NCI-H748 treated with DMSO at 0.1 percent for 48 hours (cell line): Measurements from ENCODE around the gene SYNGR2.

Experiments used
- DNase-seq: peaks from one replicate; lab custom pipeline; 2025; lab: John Stamatoyannopoulos, UW

SYNGR2 gene

GRCh38 chr17:78168242-78168902, at the start of gene SYNGR2:
TSS of gene SYNGR2 (plus strand) at chr17:78168581. CDS start at chr17:78168617, 36 bp downstream.
- peak; percentile 48 for DNase-seq

DNA sequence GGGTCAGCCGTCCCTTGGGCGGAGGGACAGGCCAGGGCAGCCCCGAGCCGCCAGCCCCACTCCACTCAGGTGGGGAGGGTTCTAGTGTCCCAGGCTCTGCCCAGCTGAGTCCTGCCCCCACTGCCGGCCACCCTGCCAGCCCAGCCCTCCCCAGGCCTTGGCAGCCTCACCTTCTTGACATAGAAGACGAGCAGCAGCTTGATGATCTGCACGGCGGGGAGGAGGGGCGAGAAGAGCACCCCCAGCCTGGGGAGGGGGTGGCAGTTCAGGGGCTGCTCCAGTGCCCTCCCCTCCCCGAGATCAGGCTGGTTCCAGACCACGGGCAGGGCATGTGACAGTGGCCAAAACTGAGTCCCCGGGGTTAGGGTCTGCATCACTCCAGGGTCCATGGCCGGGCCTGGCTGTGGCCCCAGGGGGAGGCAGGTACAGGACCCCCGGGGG, 49.6 kb upstream of the SYNGR2 start:
- DNase-seq, result no peak

DNA sequence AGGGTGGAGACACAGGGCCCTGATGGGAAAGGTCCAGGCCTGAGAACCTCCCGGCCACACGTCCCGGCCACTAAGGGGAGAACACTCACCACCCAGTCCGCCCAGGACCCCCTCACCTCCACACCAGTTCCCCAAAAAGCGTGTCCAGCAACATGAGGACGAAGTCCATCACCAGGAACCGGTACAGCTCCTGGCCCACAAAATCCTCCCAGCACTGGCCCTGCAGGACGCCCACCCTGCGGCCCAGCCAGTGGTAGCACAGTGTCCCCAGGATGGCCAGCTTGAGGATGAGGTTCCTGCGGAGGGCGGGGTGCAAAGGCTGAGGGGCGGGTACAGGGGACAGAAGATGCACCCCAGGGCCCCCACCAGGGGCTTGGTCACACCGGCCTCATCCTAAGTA, 47.8 kb upstream of the SYNGR2 start:
- DNase-seq, result no peak

DNA sequence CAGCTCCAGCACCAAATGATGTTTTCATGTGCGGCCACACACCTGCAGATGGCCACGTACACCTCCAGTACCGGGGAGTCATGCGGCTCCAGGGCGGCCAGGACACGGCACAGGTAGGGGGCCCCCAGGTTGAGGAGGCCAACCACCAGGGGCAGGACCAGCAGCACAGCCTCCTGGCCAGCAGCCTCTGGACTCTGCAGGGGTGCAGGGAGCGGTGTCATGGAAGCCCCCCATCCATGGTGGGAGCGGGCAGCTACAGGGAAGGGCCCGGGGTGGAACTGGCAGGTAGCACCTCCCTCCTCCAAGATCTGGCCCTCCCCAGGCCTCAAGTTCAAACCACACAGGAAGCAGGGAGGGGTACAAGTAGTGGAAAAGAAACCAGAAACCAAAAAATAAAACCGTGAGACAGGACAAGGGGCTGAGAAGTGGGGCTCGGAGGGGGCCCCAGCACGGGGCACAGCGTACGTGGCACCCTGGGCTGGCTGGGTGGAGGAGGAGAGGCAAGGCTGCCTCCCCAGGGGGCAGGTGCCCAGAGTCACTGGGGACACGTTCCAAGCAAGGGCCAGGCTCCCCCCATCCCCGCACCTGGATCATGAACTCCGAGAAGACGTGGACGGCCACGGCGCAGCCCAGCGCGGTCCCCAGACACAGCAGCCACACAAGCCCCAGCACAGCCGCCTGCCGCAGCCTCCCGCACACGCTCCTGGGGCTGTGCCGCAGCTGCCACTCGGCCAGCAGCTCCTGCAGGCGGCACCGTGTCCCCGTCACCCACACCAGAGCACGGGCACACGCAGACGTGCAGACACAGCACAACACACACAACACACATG, 47.2 kb upstream of the SYNGR2 start:
- DNase-seq, result no peak

GRCh38 chr17:78121801-78122215, 46.6 kb upstream of the SYNGR2 start:
- DNase-seq, result no peak

DNA sequence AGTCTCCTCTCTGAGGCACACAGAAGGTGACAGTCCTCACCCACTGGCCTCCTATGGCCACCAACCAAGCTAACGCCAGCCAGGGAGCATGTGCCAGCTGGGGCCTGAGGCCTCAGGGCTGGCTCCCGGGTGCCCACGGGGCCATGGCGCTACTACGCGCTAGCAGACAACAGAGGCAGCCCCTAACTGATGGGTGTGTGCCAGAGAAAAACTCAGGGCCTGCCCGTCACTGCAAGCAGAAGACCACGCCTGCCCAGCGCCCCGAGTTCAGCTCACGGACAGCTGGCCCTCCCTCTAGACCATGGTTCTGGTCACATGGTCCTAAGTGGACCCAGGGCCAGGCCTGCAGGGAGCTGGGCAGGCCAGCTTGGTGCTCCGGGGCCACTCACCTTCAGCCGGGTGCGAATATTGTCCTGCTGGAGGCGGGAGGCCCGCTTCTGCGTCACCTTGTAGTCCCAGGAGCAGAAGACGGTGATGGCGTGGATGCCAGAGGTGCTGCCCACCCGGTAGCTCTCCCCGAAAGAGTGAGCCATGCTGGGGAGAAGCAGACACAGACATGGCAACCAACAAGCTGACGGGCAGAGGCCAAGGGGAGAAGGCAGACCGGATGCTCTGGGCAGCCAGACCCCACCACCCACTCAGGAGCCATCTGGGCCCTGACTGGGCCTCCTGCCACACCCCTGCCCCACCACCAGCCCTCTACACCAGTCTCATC, 46.0 kb upstream of the SYNGR2 start:
- no peak for DNase-seq

- no peak for DNase-seq
These were observed 45.5 kb upstream of the SYNGR2 start for GRCh38 chr17:78122931-78123249.

- DNase-seq, result no peak
These were observed 45.0 kb upstream of the SYNGR2 start for GRCh38 chr17:78123258-78123929.

- DNase-seq, result no peak
These were observed 44.1 kb upstream of the SYNGR2 start for GRCh38 chr17:78124081-78124835.

- DNase-seq, result no peak
These were observed 43.6 kb upstream of the SYNGR2 start for GRCh38 chr17:78124836-78125137.

DNA sequence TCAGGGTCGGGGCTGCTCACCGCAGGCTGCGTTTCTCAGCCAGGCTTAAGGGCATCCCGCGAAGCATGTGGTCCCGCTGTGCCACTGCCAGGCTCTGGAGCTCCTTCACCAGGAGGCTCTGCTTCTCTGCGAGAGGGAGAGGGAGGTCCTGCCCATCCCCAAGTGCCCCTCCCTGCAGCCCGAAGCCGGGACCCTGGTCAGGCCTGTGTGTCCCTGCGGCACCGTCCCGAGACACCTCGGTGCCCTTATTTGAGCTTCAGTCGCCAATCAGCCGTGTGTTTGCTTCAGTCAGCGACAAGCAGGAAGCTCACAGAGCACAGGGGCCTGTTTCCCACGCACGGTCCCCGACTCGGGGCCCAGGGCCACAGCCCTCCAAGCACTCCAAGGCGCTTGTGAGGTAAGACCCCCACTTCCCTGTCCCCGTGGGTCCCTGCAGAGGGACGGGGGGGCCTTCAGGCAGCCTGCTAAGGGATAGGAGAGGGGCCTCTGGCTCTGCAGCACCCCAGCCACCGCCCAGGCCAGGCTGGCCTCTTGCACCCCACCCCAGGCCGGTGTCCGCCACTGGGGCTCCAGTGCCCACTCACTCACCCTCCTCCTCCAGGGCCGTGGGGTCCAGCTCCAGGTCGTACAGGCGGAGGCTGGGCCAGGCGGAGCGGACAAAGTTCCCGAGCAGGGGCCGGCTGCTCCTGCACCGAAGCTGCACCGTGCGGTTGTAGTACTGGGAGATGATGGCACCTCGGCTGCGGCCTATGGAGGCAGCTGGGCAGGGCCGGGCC, 43.1 kb upstream of the SYNGR2 start:
- DNase-seq, result no peak

- no peak for DNase-seq
These were observed 42.1 kb upstream of the SYNGR2 start for GRCh38 chr17:78125976-78126894.

DNA sequence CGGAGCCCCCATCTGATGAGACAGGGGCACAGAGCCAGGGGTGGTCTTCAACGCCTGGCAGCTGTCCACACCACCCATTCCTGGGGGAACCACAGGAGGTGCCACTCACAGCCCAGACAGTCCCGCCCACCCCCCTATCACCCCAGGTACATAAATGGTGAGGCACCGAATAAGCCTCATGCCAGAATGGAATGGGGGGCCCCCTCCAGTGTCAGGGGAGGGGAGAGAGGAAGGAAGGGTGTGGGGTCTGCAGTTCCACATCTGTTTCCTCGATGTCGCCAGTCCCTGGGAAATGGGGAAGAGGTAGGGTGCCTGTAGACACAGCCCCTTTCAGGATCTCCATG, 41.5 kb upstream of the SYNGR2 start:
- DNase-seq, result no peak

DNA sequence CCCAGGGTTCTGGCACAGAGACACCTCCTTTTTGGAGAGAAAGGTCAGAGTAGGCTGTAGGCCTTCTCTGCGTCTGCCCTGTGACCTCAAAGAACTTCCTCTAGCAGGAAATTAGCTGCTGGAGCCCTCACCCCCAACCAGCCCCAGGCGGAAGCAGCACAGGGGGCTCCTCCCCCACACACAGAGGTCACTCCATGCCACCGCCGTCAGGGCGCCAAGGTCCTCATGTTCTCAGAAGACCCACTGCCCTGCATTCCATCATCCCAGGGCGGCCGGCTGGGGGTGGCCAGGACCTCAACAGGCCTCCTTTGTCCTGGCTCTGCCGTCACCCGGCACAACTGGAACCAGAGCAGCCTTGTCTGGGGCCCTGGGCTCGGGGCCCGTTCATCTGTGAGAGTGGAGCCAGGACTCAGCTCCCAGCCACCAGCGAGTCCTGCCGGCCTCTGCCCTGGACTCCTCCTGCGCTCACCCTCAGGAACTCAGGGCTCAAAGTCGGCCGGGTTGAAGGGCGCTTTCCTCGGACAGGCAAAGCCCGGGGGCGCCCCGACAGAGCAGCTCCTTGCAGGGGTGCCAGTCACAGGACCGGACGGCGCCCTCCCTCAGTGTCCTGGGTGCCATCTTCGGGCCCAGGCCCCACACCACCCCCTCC, 41.0 kb upstream of the SYNGR2 start:
- no peak for DNase-seq

- no peak for DNase-seq
These were observed 40.4 kb upstream of the SYNGR2 start for GRCh38 chr17:78127888-78128550.

DNA sequence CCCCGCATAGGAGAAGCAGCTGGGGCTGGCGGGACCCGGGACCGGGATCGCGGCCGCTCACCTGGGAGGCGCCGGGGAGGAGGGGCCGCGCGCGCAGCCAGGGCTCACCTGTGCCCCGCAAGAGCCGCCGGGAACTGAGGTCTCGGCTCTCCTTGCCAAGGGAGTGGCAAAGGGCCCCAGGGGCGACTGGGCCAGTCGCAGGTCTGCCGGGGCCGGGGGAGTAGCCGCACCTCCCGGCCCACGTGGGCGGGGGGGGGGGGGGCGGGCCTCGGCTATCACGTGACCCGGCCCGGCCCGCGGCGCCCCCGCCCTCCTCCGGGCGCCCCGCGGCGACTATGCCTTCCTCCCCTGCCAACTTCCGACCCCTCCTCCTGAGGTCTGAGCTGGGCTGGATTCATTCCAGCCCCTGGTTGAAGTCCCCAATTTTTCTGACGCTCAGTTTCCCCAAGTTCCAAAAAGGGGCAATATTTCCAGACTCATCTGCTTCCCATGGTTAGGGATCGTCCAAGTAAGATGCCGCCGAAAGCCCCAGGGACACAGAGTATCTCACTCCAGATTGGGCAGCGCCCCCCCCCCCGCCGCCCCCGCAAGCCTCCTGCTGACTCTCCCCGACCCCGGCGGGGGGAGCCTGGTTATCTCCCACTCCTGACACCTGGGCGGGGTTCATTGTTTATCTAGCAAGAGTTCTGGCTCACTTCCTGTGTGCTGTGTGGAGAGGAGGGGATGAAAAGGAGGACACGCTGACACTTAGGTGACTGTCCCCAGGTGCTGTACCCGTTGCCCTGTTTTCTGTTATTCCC, 39.6 kb upstream of the SYNGR2 start, which contains the start of gene TMC6:
Gene TMC6 (minus strand): TSS at position 205 of the 800 bp plus-strand sequence. CDS start 1,923 bp downstream, outside the sequence.
- peak; percentile 28 for DNase-seq

- no peak for DNase-seq
These were observed 38.9 kb upstream of the SYNGR2 start for GRCh38 chr17:78129351-78130089.
